HEK293 (cell line): ENCODE results near the gene CHI3L1.

Experiments
- CTCF ChIA-PET: fragments of 350-600 bp; formaldehyde crosslinking; extraction: SDS; loops from one replicate; lab custom pipeline; 2021; ENCODE audit warnings: antibody characterized with exemption; lab: Yijun Ruan, JAX
- POLR2A ChIA-PET: fragments of 300-600 bp; formaldehyde crosslinking; extraction: SDS; loops from one replicate; lab custom pipeline; 2020; ENCODE audit warnings: antibody characterized with exemption, inconsistent platforms; lab: Yijun Ruan, JAX
- H3K27ac ChIP-seq: fragments of 200-500 bp; sonication (Bioruptor generic); 2 replicates; pipeline ENCODE4 v1.5.1; 2014; ENCODE audit warnings: low read depth, low read length, control low read depth, inconsistent platforms; ENCODE audit errors: extremely low read depth
- H3K36me3 ChIP-seq, 2 experiments: fragments of 200-500 bp in 1 of 2; sonication (Bioruptor generic) in 1 of 2; 1 replicate in 1 of 2; 2 replicates in 1 of 2; pipeline ENCODE4 v1.5.1; 2014 to 2017; ENCODE audit warnings: inconsistent platforms in 2 of 2, low read length in 2 of 2; ENCODE audit not compliant: control insufficient read depth in 2 of 2, insufficient read depth in 1 of 2
- H3K4me1 ChIP-seq: fragments of 200-500 bp; sonication (Bioruptor generic); 2 replicates; pipeline ENCODE4 v1.5.1; 2014; ENCODE audit warnings: mild to moderate bottlenecking, low read length, inconsistent platforms; ENCODE audit not compliant: control insufficient read depth, insufficient read depth
- H3K4me3 ChIP-seq: 2 replicates; pipeline ENCODE4 v1.5.1; 2011; ENCODE audit warnings: low read depth, mild to moderate bottlenecking, control low read depth, low read length, moderate library complexity
- H3K9me3 ChIP-seq: fragments of 200-500 bp; sonication (Bioruptor generic); 2 replicates; pipeline ENCODE4 v1.5.1; 2014; ENCODE audit warnings: low read depth, low read length, inconsistent platforms; ENCODE audit not compliant: control insufficient read depth, insufficient read depth
- GLIS1 ChIP-seq: fragments of 450-650 bp; formaldehyde crosslinking; IDR thresholded peaks from 2 replicates; pipeline ENCODE4 v1.5.1; 2016; ENCODE audit warnings: missing biosample characterization, missing genetic modification characterization
- MYNN ChIP-seq: fragments of 450-650 bp; formaldehyde crosslinking; IDR thresholded peaks from 2 replicates; pipeline ENCODE4 v1.5.1; 2016; ENCODE audit warnings: missing biosample characterization, missing genetic modification characterization, borderline replicate concordance
- PRDM10 ChIP-seq: fragments of 450-650 bp; formaldehyde crosslinking; IDR thresholded peaks from 2 replicates; pipeline ENCODE4 v1.5.1; 2016; ENCODE audit warnings: missing biosample characterization, missing genetic modification characterization
- SCRT2 ChIP-seq: fragments of 450-650 bp; formaldehyde crosslinking; IDR thresholded peaks from 2 replicates; pipeline ENCODE4 v1.5.1; 2016; ENCODE audit warnings: missing biosample characterization, missing genetic modification characterization
- SETDB1 ChIP-seq: IDR thresholded peaks from one replicate; pipeline ENCODE4 v1.6.1; 2017; ENCODE audit warnings: mild to moderate bottlenecking, low read length, moderate library complexity, mixed read lengths; ENCODE audit not compliant: insufficient read length
- ZBTB21 ChIP-seq: fragments of 450-650 bp; formaldehyde crosslinking; IDR thresholded peaks from 2 replicates; pipeline ENCODE4 v1.5.1; 2017; ENCODE audit warnings: missing biosample characterization, missing genetic modification characterization
- ZIC2 ChIP-seq: fragments of 450-650 bp; formaldehyde crosslinking; IDR thresholded peaks from 2 replicates; pipeline ENCODE4 v1.5.1; 2016; ENCODE audit warnings: missing biosample characterization, missing genetic modification characterization
- ZNF138 ChIP-seq: fragments of 450-650 bp; formaldehyde crosslinking; IDR thresholded peaks from 2 replicates; pipeline ENCODE4 v1.5.1; 2016; ENCODE audit warnings: missing biosample characterization, missing genetic modification characterization, borderline replicate concordance
- ZNF18 ChIP-seq: fragments of 450-650 bp; formaldehyde crosslinking; IDR thresholded peaks from 2 replicates; pipeline ENCODE4 v1.5.1; 2016; ENCODE audit warnings: missing biosample characterization, missing genetic modification characterization
- ZNF23 ChIP-seq: fragments of 450-650 bp; formaldehyde crosslinking; IDR thresholded peaks from 2 replicates; pipeline ENCODE4 v1.5.1; 2016; ENCODE audit warnings: missing biosample characterization, missing genetic modification characterization, borderline replicate concordance
- ZNF433 ChIP-seq: fragments of 450-650 bp; formaldehyde crosslinking; IDR thresholded peaks from 2 replicates; pipeline ENCODE4 v1.5.1; 2016; ENCODE audit warnings: missing biosample characterization, missing genetic modification characterization, low read depth
- ZNF558 ChIP-seq: fragments of 450-650 bp; formaldehyde crosslinking; IDR thresholded peaks from 2 replicates; pipeline ENCODE4 v1.5.1; 2016; ENCODE audit warnings: missing biosample characterization, missing genetic modification characterization
- ZNF660 ChIP-seq: fragments of 450-650 bp; IDR thresholded peaks from 2 replicates; pipeline ENCODE4 v1.5.1; 2018; ENCODE audit warnings: missing biosample characterization, mild to moderate bottlenecking, missing genetic modification characterization

Gene CHI3L1

GRCh38 chr1:203145321-203146041, 41.0 kb downstream of the CHI3L1 start (continued):
- no peak for TF ChIP-seq ZNF660 (tag by site-specific recombination)
- TF ChIP-seq ZNF433 (tag by site-specific recombination), result no peak
- TF ChIP-seq ZNF138 (tag by site-specific recombination), result no peak
- TF ChIP-seq, all 188 proteins: peak for 0

- no peak overlapping the region for H3K4me3 ChIP-seq
- H3K36me3 ChIP-seq, result no peaks in the 10 kb centered on the region
- ChIA-PET POLR2A (no interaction called here), CTCF (interaction anchor here (0.6 to 0.9 kb wide), 2 partner anchors 104 to 505 kb away, joined by 3 to 5 read pairs; no protein-coding TSS in a partner anchor)
- H3K9me3 ChIP-seq, result no peaks in the 10 kb centered on the region
- no peak for TF ChIP-seq ZBTB21 (tag by site-specific recombination)
- TF ChIP-seq GLIS1 (tag by site-specific recombination), result peak; percentile 32; the same call in 1 of the 2 replicates
- H3K27ac ChIP-seq, result no peak overlapping the region
- H3K4me1 ChIP-seq, result peaks cover 2% of the 10 kb centered on the region; the same call in 1 of the 2 replicates
Measured at GRCh38 chr1:203144661-203145060, 41.8 kb downstream of the CHI3L1 start.

GRCh38 chr1:203143641-203144040, 42.9 kb downstream of the CHI3L1 start:
- CTCF ChIA-PET, result interaction anchor here (0.9 to 1.9 kb wide), 2 partner anchors 10 to 26 kb away, joined by 4 read pairs; no protein-coding TSS in a partner anchor
- Histone ChIP-seq H3K4me1 (peaks cover 2% of the 10 kb centered on the region; the same call in 1 of the 2 replicates), H3K36me3 (no peaks in the 10 kb centered on the region), H3K27ac (no peak overlapping the region), H3K9me3 (no peaks in the 10 kb centered on the region), H3K4me3 (no peak overlapping the region)
- TF ChIP-seq SCRT2 (peak; percentile 47), MYNN (tag by site-specific recombination) (no peak)
- POLR2A ChIA-PET, result interaction anchor here (0.6 kb wide), 1 partner anchor 189 kb away, joined by 4 read pairs; no protein-coding TSS in a partner anchor

GRCh38 chr1:203142684-203143408, 43.7 kb downstream of the CHI3L1 start:
- 0 out of 2 replicates have a peak, but pooled peaks have one; percentile 39 for TF ChIP-seq ZNF18
- peak; percentile 93 for TF ChIP-seq GLIS1 (tag by site-specific recombination)
- no peak for TF ChIP-seq ZNF23 (tag by site-specific recombination)
- no peak for TF ChIP-seq ZNF558 (tag by site-specific recombination)
- TF ChIP-seq ZIC2 (tag by site-specific recombination), result peak; percentile 99
- peak; percentile 30 for TF ChIP-seq SETDB1
- TF ChIP-seq PRDM10 (tag by site-specific recombination), result 0 out of 2 replicates have a peak, but pooled peaks have one; percentile 15
- no peaks in the 10 kb centered on the region for H3K9me3 ChIP-seq
- peaks cover 2% of the 10 kb centered on the region; the same call in 1 of the 2 replicates for H3K4me1 ChIP-seq
- H3K4me3 ChIP-seq, result no peak overlapping the region
- ChIA-PET CTCF (interaction anchor here (0.9 to 1.9 kb wide), 4 partner anchors 9 to 103 kb away, joined by 3 to 4 read pairs (median 4); no protein-coding TSS in a partner anchor), POLR2A (no interaction called here)
- no peaks in the 10 kb centered on the region for H3K36me3 ChIP-seq
- no peak overlapping the region for H3K27ac ChIP-seq
